Thyroid gland (tissue), 4 donors: ENCODE results near the gene LRMDA. TPM values are rescaled to one million over a fixed set of nuclear protein-coding genes. Genes with fewer than 3 reads are reported as not detected.
"Not testable (repeated sequence)": the region's sequence is repeated elsewhere in the genome, so short reads cannot be mapped to it uniquely, and the experiment has no call there.

Experiments
- DNase-seq, 2 donors: peaks; one replicate each; pipeline ENCODE4 v3.0.0-alpha.2; 2019
- H3K27ac ChIP-seq, 3 donors: fragments of 200-600 bp; sonication (generic); 1 replicate in 2 of 3; 2 replicates in 1 of 3; pipeline ENCODE4 v1.5.1; 2016 to 2019; ENCODE audit warnings: mild to moderate bottlenecking in 1 of 3, moderate library complexity in 1 of 3
- H3K27me3 ChIP-seq: fragments of 200-600 bp; sonication (generic); one replicate; pipeline ENCODE4 v1.5.1; 2019
- H3K36me3 ChIP-seq, 2 donors: fragments of 200-600 bp; sonication (generic); one replicate each; pipeline ENCODE4 v1.5.1; 2016 to 2019
- H3K4me1 ChIP-seq, 2 donors: fragments of 200-600 bp; sonication (generic); one replicate each; pipeline ENCODE4 v1.5.1; 2017 to 2019
- H3K4me3 ChIP-seq, 3 donors: fragments of 200-600 bp; sonication (generic); replicated peaks in 1 of 3; 1 replicate in 2 of 3; 2 replicates in 1 of 3; pipeline ENCODE4 v1.5.1; 2016; ENCODE audit warnings: mild to moderate bottlenecking in 1 of 3
- H3K9me3 ChIP-seq: fragments of 200-600 bp; sonication (generic); one replicate; pipeline ENCODE4 v1.5.1; 2017
- CTCF ChIP-seq, 6 experiments: fragments of 200-600 bp in 3 of 6; fragments of 450-650 bp in 3 of 6; sonication (generic) in 3 of 6; IDR thresholded peaks; one replicate each; pipeline ENCODE4 v1.5.1; 2016 to 2019; ENCODE audit warnings: antibody characterized with exemption in 6 of 6, mild to moderate bottlenecking in 2 of 6, inconsistent platforms in 1 of 6, moderate library complexity in 1 of 6
- POLR2A ChIP-seq, 2 donors: fragments of 450-650 bp; IDR thresholded peaks; one replicate each; pipeline ENCODE4 v1.6.1; 2017; ENCODE audit warnings: antibody characterized with exemption in 2 of 2, mild to moderate bottlenecking in 2 of 2, moderate library complexity in 1 of 2
- WGBS, 2 donors: methylation state at CpG; one replicate each; pipeline ENCODE4 v1.1.5; 2017; 5-methylcytosine and 5-hydroxymethylcytosine counted together
- intact Hi-C: fragments of 100-400 bp; cut with DNase I; formaldehyde crosslinking; loops from one replicate; pipeline ENCODE4 v1.15.1; 2023
- total RNA-seq, 4 donors: library from RNA; depleted of rRNA; stranded (reverse); fragments of >200 nt; gene quantifications; one replicate each; pipeline ENCODE4 v1.2.3, GENCODE V29; 2016

LRMDA gene
- total RNA-seq, 4 donors from 2014 or later = 16.5 to 31.7 (median 23.2) TPM

DNA sequence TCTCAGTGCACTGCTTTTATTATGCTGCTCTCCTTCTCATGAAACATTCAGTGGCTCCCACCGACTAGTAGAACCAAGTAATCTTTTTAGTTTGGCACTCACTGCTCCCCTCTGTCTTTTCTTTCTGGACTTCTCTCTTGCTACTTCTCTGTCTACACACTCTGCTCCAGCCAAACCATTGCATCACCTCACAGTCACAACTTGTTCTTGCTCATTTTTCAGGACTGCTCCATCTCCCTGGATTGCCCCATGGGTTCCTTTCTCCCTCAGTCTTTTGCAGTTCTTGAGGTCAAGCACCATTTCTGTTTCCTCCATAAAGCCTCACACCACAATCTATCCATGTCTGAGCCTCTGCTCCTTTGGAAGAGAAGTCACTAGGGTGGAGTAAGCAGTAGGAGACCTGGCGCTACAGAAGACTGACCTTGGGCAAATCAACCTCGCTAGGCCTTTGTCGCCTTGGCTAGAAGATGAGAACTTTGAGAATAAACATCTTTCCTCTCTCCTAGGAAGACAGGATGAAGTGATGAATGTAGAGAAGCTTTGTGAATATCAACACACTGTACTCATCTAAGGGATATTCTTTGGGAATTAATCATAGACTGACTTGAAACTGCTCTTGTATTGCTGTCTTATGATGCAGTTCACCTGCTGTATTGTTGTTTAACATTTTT is 186.2 kb downstream of the LRMDA start:
- Histone ChIP-seq H3K27ac (no peak overlapping the region), H3K36me3 (no peaks in the 10 kb centered on the region)

GRCh38 chr10:75619635-75620034 is 188.2 kb downstream of the LRMDA start:
- no peak for DNase-seq
- Histone ChIP-seq H3K27me3 (no peaks in the 10 kb centered on the region), H3K27ac (no peak overlapping the region), H3K4me3 (no peak overlapping the region), H3K4me1 (peaks cover 0 to 9% of the 10 kb centered on the region in 2 donors), H3K9me3 (no peaks in the 10 kb centered on the region), H3K36me3 (no peaks in the 10 kb centered on the region)
- intact Hi-C loops = no loop called here
- 90 to 96% methylated on average over 3 of the region's 3 CpGs for WGBS, 2 donors
- no peak for TF ChIP-seq POLR2A (IDR thresholded peaks at IDR 0.05)
- no peak for TF ChIP-seq CTCF (IDR thresholded peaks at IDR 0.05)

More for the DNA sequence above, 186.2 kb downstream of the LRMDA start:
- WGBS, 2 donors = 85% methylated on average over 4 of the region's 4 CpGs
- no peak for DNase-seq
- Histone ChIP-seq H3K9me3 (no peaks in the 10 kb centered on the region), H3K4me1 (peaks cover 9 to 23% of the 10 kb centered on the region in 2 donors), H3K4me3 (no peak overlapping the region), H3K27me3 (no peaks in the 10 kb centered on the region)
- intact Hi-C loops = no loop called here
- no peak for TF ChIP-seq CTCF (IDR thresholded peaks at IDR 0.05)
- TF ChIP-seq POLR2A (IDR thresholded peaks at IDR 0.05) = no peak

- Histone ChIP-seq H3K27me3 (no peaks in the 10 kb centered on the region), H3K27ac (no peak overlapping the region), H3K4me1 (peaks cover 0 to 9% of the 10 kb centered on the region in 2 donors), H3K4me3 (no peak overlapping the region), H3K36me3 (no peaks in the 10 kb centered on the region), H3K9me3 (no peaks in the 10 kb centered on the region)
- no peak for TF ChIP-seq CTCF (IDR thresholded peaks at IDR 0.05)
- no peak for TF ChIP-seq POLR2A (IDR thresholded peaks at IDR 0.05)
- no peak for DNase-seq
- intact Hi-C loops = no loop called here
Measured at GRCh38 chr10:75620356-75620755, 188.9 kb downstream of the LRMDA start.

DNA sequence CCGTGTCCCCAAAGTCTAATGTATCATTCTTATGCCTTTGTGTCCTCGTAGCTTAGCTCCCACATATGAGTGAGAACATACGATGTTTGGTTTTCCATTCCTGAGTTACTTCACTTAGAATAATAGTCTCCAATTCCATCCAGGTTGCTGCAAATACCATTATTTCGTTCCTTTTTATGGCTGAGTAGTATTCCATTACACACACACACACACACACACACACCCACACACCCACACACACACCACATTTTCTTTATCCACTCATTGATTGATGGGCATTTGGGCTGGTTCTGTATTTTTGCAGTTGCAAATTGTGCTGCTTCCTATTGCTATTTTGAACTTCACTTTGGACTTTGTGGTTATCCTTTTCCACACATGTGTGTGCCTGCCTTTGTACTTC is 189.6 kb downstream of the LRMDA start:
- H3K4me3 ChIP-seq, H3K27ac ChIP-seq, H3K27me3 ChIP-seq, H3K9me3 ChIP-seq, DNase-seq, H3K4me1 ChIP-seq, H3K36me3 ChIP-seq, intact Hi-C loops: not testable (repeated sequence)
- 97 to 99% methylated on average over 4 of the region's 4 CpGs for WGBS, 2 donors

DNA sequence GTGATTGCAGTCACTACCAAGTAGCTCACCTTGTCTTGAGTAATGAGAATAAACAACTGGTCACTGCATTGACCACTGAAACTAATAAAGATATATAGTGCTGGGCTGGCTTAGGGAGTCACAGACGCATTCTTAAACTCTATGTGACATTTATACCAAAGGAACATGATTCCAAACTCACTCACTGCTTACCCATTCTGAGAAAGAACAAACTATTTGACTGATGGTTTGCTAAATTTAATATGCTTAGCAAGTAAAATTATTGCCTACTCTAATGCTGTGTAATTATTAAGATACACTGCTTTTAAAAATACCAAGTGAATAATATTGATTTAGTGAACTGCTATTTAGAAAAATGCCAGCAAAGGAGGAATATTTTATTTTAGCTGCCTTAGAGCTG is 191.1 kb downstream of the LRMDA start:
- Histone ChIP-seq H3K27ac (no peak overlapping the region), H3K4me3 (no peak overlapping the region), H3K9me3 (no peaks in the 10 kb centered on the region), H3K27me3 (no peaks in the 10 kb centered on the region), H3K4me1 (peaks cover 0 to 2% of the 10 kb centered on the region in 2 donors), H3K36me3 (no peaks in the 10 kb centered on the region)
- 96 to 100% methylated on average over 1 of the region's 1 CpG for WGBS, 2 donors
- intact Hi-C loops = no loop called here
- no peak for DNase-seq
- TF ChIP-seq CTCF (IDR thresholded peaks at IDR 0.05) = no peak
- TF ChIP-seq POLR2A (IDR thresholded peaks at IDR 0.05) = no peak
